HepG2 (cell line): ENCODE measurements around the gene RBCK1. TPM values are rescaled to one million over a fixed set of nuclear protein-coding genes. Genes with fewer than 3 reads are reported as not detected.
A peak's percentile ranks its signal among the peaks of the same experiment; 100 is the strongest.

Source experiments
- GATA4 ChIP-seq: sonication (generic); IDR thresholded peaks from 2 replicates; pipeline ENCODE4 v1.6.1; 2016; ENCODE audit warnings: antibody characterized with exemption, low read depth, borderline replicate concordance
- HIVEP1 ChIP-seq: sonication (generic); formaldehyde crosslinking; IDR thresholded peaks from 2 replicates; pipeline ENCODE4 v1.4.0; 2020; ENCODE audit warnings: mild to moderate bottlenecking, missing genetic modification reagents
- PHF21A ChIP-seq: sonication (generic); formaldehyde crosslinking; IDR thresholded peaks from 2 replicates; pipeline ENCODE4 v1.5.0; 2020; ENCODE audit warnings: mild to moderate bottlenecking, missing genetic modification reagents
- PRPF4 ChIP-seq: fragments of 200-400 bp; formaldehyde crosslinking; IDR thresholded peaks from 2 replicates; pipeline ENCODE4 v1.6.1; 2016; ENCODE audit warnings: low read length, low read depth; ENCODE audit not compliant: poor library complexity, severe bottlenecking
- PTBP1 ChIP-seq: fragments of 200-400 bp; formaldehyde crosslinking; IDR thresholded peaks from 2 replicates; pipeline ENCODE4 v1.6.1; 2018; ENCODE audit warnings: low read length, low read depth; ENCODE audit not compliant: poor library complexity, severe bottlenecking
- SIX4 ChIP-seq: sonication (generic); formaldehyde crosslinking; IDR thresholded peaks from 2 replicates; pipeline ENCODE4 v1.4.0; 2020; ENCODE audit warnings: missing genetic modification reagents
- SSRP1 ChIP-seq: IDR thresholded peaks from 2 replicates; pipeline ENCODE4 v1.6.1; 2016; ENCODE audit warnings: control low read depth
- ZBTB7B ChIP-seq: sonication (generic); formaldehyde crosslinking; IDR thresholded peaks from 2 replicates; pipeline ENCODE4 v1.4.0; 2020; ENCODE audit warnings: missing genetic modification reagents
- ZNF317 ChIP-seq: sonication (generic); formaldehyde crosslinking; IDR thresholded peaks from 2 replicates; pipeline ENCODE4 v1.5.0; 2020; ENCODE audit warnings: mild to moderate bottlenecking, missing genetic modification reagents
- ZNF7 ChIP-seq: IDR thresholded peaks from 2 replicates; pipeline ENCODE4 v1.6.1; 2016; ENCODE audit warnings: missing biosample characterization, missing genetic modification reagents
- ZNF720 ChIP-seq: sonication (generic); formaldehyde crosslinking; IDR thresholded peaks from 2 replicates; pipeline ENCODE4 v1.4.0; 2020; ENCODE audit warnings: missing genetic modification reagents
- ZNF782 ChIP-seq: sonication (generic); formaldehyde crosslinking; IDR thresholded peaks from 2 replicates; pipeline ENCODE4 v1.4.0; 2020; ENCODE audit warnings: missing genetic modification reagents, mild to moderate bottlenecking, borderline replicate concordance
- ZNF83 ChIP-seq: sonication (generic); formaldehyde crosslinking; IDR thresholded peaks from 2 replicates; pipeline ENCODE4 v1.4.0; 2020; ENCODE audit warnings: missing genetic modification reagents, mild to moderate bottlenecking, borderline replicate concordance
- polyA plus RNA-seq, 8 experiments: library from polyadenylated mRNA; depleted of rRNA in 3 of 8; stranded (reverse) in 7 of 8; unstranded in 1 of 8; fragments of >200 nt; fragmentation: Illumina TruSeq in 4 of 8; extraction: Trizol in 4 of 8; gene quantifications; 2 replicates each; pipeline versions ENCODE4 v1.2.1 to v1.2.3, GENCODE V29; 2011 to 2016; ENCODE audit warnings: low read depth in 4 of 8, missing spikeins in 1 of 8, mixed read lengths in 1 of 8; ENCODE audit not compliant: insufficient read depth in 1 of 8
- total RNA-seq, 5 experiments: library from RNA; depleted of rRNA; stranded (reverse); fragments of >200 nt; fragmentation: Illumina TruSeq; extraction: Trizol; gene quantifications; 2 replicates each; pipeline ENCODE4 v1.2.3, GENCODE V29; 2016; ENCODE audit warnings: low read depth in 1 of 5
- TF ChIP-seq, protein P1 (sequence below), 2 experiments: sonication (generic) in 1 of 2; formaldehyde crosslinking in 1 of 2; IDR thresholded peaks; 2 replicates each; pipeline versions ENCODE4 v1.5.1 to v1.6.1; 2011 to 2020; ENCODE audit warnings: borderline replicate concordance in 1 of 2, low read depth in 1 of 2, low read length in 1 of 2, mild to moderate bottlenecking in 1 of 2, missing genetic modification reagents in 1 of 2, moderate library complexity in 1 of 2
- TF ChIP-seq, protein P2 (sequence below): sonication (generic); formaldehyde crosslinking; IDR thresholded peaks from 2 replicates; pipeline ENCODE4 v1.5.1; 2020; ENCODE audit warnings: mild to moderate bottlenecking, missing genetic modification reagents, borderline replicate concordance
- TF ChIP-seq, protein P3 (sequence below): sonication (generic); formaldehyde crosslinking; IDR thresholded peaks from 2 replicates; pipeline ENCODE4 v1.5.0; 2020; ENCODE audit warnings: mild to moderate bottlenecking, missing genetic modification reagents, borderline replicate concordance

Gene RBCK1
- total and polyA plus RNA-seq, 2 of the 13 experiments (the other 11 are each of a cell fraction or from before 2014, with no cell fraction given) = 149 to 215 TPM

DNA sequence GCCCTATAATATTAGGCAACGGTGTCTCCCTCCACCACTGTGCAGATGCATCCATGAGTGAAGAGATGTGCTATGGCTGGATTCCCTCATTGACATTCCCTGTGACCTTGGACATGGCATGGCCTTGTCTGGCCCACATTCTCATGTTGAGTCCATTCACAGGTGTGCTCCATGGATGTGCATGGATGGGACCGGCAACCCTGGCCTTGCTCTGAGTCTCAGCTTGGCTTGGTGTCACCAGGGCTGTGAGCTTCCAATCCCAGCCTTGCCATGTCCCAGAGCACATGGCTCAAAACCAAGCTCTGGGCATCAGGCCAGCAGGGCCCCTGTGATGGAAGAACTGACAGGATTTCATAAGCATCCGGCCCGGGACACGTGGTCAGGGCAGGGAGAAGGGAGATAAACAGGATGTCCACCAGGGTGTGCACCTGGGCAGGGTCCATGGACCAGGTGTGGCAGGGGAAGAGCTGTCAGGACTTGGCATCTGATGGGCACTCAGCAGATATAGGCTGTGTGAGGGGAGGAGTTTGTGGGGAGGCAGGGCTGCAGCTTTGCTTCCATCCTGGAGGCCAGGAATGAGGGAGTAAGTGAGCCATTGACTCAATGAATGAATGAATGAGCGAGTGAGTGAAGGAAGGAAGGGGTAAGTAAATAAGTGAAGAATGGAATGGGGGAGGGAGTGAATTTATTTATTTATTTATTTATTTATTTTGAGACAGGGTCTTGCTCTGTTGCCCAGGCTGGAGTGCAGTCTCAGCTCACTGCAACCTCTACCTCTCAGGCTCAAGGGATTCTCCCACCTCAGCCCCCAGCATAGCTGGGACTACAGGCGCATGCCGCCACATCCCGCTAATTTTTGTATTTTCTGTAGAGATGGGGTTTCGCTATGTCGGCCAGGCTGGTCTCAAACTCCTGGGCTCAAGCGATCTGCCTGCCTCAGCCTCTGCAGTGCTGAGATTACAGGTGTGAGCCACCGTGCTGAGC, 45.5 kb upstream of the RBCK1 start (continued):
- TF ChIP-seq, protein P1, sequence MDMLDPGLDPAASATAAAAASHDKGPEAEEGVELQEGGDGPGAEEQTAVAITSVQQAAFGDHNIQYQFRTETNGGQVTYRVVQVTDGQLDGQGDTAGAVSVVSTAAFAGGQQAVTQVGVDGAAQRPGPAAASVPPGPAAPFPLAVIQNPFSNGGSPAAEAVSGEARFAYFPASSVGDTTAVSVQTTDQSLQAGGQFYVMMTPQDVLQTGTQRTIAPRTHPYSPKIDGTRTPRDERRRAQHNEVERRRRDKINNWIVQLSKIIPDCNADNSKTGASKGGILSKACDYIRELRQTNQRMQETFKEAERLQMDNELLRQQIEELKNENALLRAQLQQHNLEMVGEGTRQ (IDR thresholded peaks at IDR 0.05; ENCODE audit: low read depth, low read length) = peak; percentile 96
- TF ChIP-seq, protein P1 (CRISPR knock-in tag; IDR thresholded peaks at IDR 0.05; ENCODE audit: borderline replicate concordance) = peak; percentile 98
- TF ChIP-seq ZNF720 (CRISPR knock-in tag) (no peak; the same call in 1 of the 2 replicates), GATA4 (no peak), PRPF4 (peak; percentile 14), PTBP1 (peak; percentile 50), ZNF83 (CRISPR knock-in tag) (peak; percentile 99), SSRP1 (CRISPR knock-in tag) (peak; percentile 99), ZNF317 (CRISPR knock-in tag) (peak; percentile 90), HIVEP1 (CRISPR knock-in tag) (peak; percentile 97), ZNF7 (CRISPR knock-in tag) (peak; percentile 47; the same call in 1 of the 2 replicates), ZNF782 (CRISPR knock-in tag) (peak; percentile 99), ZBTB7B (peak; percentile 97; the same call in 1 of the 2 replicates), PHF21A (peak; percentile 98), SIX4 (CRISPR knock-in tag) (peak; percentile 92)
- TF ChIP-seq, protein P2, sequence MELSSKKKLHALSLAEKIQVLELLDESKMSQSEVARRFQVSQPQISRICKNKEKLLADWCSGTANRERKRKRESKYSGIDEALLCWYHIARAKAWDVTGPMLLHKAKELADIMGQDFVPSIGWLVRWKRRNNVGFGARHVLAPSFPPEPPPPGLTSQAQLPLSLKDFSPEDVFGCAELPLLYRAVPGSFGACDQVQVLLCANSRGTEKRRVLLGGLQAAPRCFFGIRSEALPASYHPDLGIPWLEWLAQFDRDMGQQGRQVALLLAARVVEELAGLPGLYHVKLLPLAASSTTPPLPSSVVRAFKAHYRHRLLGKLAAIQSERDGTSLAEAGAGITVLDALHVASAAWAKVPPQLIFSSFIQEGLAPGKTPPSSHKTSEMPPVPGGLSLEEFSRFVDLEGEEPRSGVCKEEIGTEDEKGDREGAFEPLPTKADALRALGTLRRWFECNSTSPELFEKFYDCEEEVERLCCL (CRISPR knock-in tag) = 0 out of 2 replicates have a peak, but pooled peaks have one; percentile 23
- TF ChIP-seq, protein P3, sequence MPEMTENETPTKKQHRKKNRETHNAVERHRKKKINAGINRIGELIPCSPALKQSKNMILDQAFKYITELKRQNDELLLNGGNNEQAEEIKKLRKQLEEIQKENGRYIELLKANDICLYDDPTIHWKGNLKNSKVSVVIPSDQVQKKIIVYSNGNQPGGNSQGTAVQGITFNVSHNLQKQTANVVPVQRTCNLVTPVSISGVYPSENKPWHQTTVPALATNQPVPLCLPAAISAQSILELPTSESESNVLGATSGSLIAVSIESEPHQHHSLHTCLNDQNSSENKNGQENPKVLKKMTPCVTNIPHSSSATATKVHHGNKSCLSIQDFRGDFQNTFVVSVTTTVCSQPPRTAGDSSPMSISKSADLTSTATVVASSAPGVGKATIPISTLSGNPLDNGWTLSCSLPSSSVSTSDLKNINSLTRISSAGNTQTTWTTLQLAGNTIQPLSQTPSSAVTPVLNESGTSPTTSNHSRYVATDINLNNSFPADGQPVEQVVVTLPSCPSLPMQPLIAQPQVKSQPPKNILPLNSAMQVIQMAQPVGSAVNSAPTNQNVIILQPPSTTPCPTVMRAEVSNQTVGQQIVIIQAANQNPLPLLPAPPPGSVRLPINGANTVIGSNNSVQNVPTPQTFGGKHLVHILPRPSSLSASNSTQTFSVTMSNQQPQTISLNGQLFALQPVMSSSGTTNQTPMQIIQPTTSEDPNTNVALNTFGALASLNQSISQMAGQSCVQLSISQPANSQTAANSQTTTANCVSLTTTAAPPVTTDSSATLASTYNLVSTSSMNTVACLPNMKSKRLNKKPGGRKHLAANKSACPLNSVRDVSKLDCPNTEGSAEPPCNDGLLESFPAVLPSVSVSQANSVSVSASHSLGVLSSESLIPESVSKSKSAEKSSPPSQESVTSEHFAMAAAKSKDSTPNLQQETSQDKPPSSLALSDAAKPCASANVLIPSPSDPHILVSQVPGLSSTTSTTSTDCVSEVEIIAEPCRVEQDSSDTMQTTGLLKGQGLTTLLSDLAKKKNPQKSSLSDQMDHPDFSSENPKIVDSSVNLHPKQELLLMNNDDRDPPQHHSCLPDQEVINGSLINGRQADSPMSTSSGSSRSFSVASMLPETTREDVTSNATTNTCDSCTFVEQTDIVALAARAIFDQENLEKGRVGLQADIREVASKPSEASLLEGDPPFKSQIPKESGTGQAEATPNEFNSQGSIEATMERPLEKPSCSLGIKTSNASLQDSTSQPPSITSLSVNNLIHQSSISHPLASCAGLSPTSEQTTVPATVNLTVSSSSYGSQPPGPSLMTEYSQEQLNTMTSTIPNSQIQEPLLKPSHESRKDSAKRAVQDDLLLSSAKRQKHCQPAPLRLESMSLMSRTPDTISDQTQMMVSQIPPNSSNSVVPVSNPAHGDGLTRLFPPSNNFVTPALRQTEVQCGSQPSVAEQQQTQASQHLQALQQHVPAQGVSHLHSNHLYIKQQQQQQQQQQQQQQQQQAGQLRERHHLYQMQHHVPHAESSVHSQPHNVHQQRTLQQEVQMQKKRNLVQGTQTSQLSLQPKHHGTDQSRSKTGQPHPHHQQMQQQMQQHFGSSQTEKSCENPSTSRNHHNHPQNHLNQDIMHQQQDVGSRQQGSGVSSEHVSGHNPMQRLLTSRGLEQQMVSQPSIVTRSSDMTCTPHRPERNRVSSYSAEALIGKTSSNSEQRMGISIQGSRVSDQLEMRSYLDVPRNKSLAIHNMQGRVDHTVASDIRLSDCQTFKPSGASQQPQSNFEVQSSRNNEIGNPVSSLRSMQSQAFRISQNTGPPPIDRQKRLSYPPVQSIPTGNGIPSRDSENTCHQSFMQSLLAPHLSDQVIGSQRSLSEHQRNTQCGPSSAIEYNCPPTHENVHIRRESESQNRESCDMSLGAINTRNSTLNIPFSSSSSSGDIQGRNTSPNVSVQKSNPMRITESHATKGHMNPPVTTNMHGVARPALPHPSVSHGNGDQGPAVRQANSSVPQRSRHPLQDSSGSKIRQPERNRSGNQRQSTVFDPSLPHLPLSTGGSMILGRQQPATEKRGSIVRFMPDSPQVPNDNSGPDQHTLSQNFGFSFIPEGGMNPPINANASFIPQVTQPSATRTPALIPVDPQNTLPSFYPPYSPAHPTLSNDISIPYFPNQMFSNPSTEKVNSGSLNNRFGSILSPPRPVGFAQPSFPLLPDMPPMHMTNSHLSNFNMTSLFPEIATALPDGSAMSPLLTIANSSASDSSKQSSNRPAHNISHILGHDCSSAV (CRISPR knock-in tag) = no peak
